TTC549 (cell line): ENCODE results near the gene VSNL1.
A peak's percentile ranks its signal among the peaks of the same experiment; 100 is the strongest.

Experiments used
- FAIRE-seq: peaks from 2 replicates; lab custom pipeline; 2012; peaks lifted over from hg19 to GRCh38; lab: Jason Lieb, UNC

VSNL1 gene

GRCh38 chr2:17540093-17540812 lies at the start of gene VSNL1:
Gene VSNL1 (plus strand): TSS chr2:17540696. CDS start chr2:17592075, 51,379 bp downstream.
- no peak for FAIRE-seq

- FAIRE-seq, result no peak
Measured at GRCh38 chr2:17495590-17495989, 44.9 kb upstream of the VSNL1 start.

GRCh38 chr2:17497718-17498117 lies 42.8 kb upstream of the VSNL1 start:
- no peak for FAIRE-seq

- FAIRE-seq, result no peak
Measured at GRCh38 chr2:17506736-17507616, 33.5 kb upstream of the VSNL1 start.

- no peak for FAIRE-seq
Measured at GRCh38 chr2:17515652-17516051, 24.8 kb upstream of the VSNL1 start.

GRCh38 chr2:17517481-17518211 lies 22.9 kb upstream of the VSNL1 start:
- no peak for FAIRE-seq

- no peak for FAIRE-seq
Measured at GRCh38 chr2:17518212-17519154, 22.0 kb upstream of the VSNL1 start, which contains the start of gene RAD51AP2. Gene RAD51AP2 (minus strand): TSS chr2:17518440. CDS start chr2:17518415, 25 bp downstream.

GRCh38 chr2:17519486-17519885 lies 21.0 kb upstream of the VSNL1 start:
- no peak for FAIRE-seq

- FAIRE-seq, result no peak
Measured at GRCh38 chr2:17520761-17521160, 19.7 kb upstream of the VSNL1 start.

- FAIRE-seq, result peak; percentile 11
Measured at GRCh38 chr2:17521621-17522020, 18.9 kb upstream of the VSNL1 start.

- FAIRE-seq, result no peak
Measured at GRCh38 chr2:17522303-17522702, 18.2 kb upstream of the VSNL1 start.

GRCh38 chr2:17529771-17530170 lies 10.7 kb upstream of the VSNL1 start:
- no peak for FAIRE-seq

GRCh38 chr2:17533546-17533945 lies 7.0 kb upstream of the VSNL1 start:
- FAIRE-seq, result no peak

GRCh38 chr2:17536416-17536815 lies 4.1 kb upstream of the VSNL1 start:
- no peak for FAIRE-seq

- no peak for FAIRE-seq
Measured at GRCh38 chr2:17538022-17538843, 2.3 kb upstream of the VSNL1 start.

GRCh38 chr2:17538844-17539554 lies 1.5 kb upstream of the VSNL1 start:
- FAIRE-seq, result no peak

- FAIRE-seq, result no peak
Measured at GRCh38 chr2:17539611-17540092, 844 bp upstream of the VSNL1 start.

GRCh38 chr2:17540813-17541530 lies 476 bp downstream of the VSNL1 start:
- FAIRE-seq, result no peak

- no peak for FAIRE-seq
Measured at GRCh38 chr2:17541531-17541950, 1.0 kb downstream of the VSNL1 start.
